Fibroblast of lung (primary cell): ENCODE measurements around the gene ARMC9. TPM values are rescaled to one million over a fixed set of nuclear protein-coding genes. Genes with fewer than 3 reads are reported as not detected.

Experiments
- DNase-seq, 2 donors: peaks; one replicate each; pipeline versions ENCODE4 v3.0.0 to v3.0.0-alpha.2; 2010; ENCODE audit warnings: low read depth in 2 of 2
- H2AFZ ChIP-seq: 2 replicates; pipeline ENCODE4 v1.5.1; 2012; ENCODE audit warnings: low read length, control low read depth, inconsistent platforms
- H3K27ac ChIP-seq: 2 replicates; pipeline ENCODE4 v1.5.1; 2011; ENCODE audit warnings: low read length, control low read depth; ENCODE audit not compliant: insufficient read depth
- H3K27me3 ChIP-seq: 2 replicates; pipeline ENCODE4 v1.5.1; 2011; ENCODE audit warnings: mild to moderate bottlenecking, low read length; ENCODE audit not compliant: control insufficient read depth, insufficient read depth
- H3K36me3 ChIP-seq: 2 replicates; pipeline ENCODE4 v1.5.1; 2011; ENCODE audit warnings: low read length; ENCODE audit not compliant: control insufficient read depth, insufficient read depth
- H3K4me1 ChIP-seq: 2 replicates; pipeline ENCODE4 v1.5.1; 2011; ENCODE audit warnings: low read length; ENCODE audit not compliant: control insufficient read depth, insufficient read depth; ENCODE audit errors: extremely low read depth
- H3K4me2 ChIP-seq: 2 replicates; pipeline ENCODE4 v1.5.1; 2011; ENCODE audit warnings: low read length, control low read depth; ENCODE audit not compliant: insufficient read depth; ENCODE audit errors: extremely low read depth
- H3K4me3 ChIP-seq, 4 experiments: fragments of 200-600 bp in 1 of 4; sonication (generic) in 1 of 4; replicated peaks in 1 of 4; 2 replicates each; pipeline ENCODE4 v1.5.1; 2011 to 2016; ENCODE audit warnings: low read length in 4 of 4, low read depth in 3 of 4, mild to moderate bottlenecking in 3 of 4, control low read depth in 2 of 4, inconsistent platforms in 1 of 4, mixed read lengths in 1 of 4; ENCODE audit not compliant: insufficient read depth in 1 of 4; ENCODE audit errors: control extremely low read depth in 1 of 4
- H3K79me2 ChIP-seq: 2 replicates; pipeline ENCODE4 v1.5.1; 2012; ENCODE audit warnings: mild to moderate bottlenecking, low read length, inconsistent platforms; ENCODE audit not compliant: control insufficient read depth, insufficient read depth
- H3K9ac ChIP-seq: 2 replicates; pipeline ENCODE4 v1.5.1; 2011; ENCODE audit warnings: mild to moderate bottlenecking, low read length, control low read depth; ENCODE audit not compliant: insufficient read depth
- H3K9me3 ChIP-seq: 2 replicates; pipeline ENCODE4 v1.5.1; 2012; ENCODE audit warnings: low read depth, low read length; ENCODE audit not compliant: control insufficient read depth, insufficient read depth
- H4K20me1 ChIP-seq: 2 replicates; pipeline ENCODE4 v1.5.1; 2011; ENCODE audit warnings: low read length; ENCODE audit not compliant: control insufficient read depth, insufficient read depth; ENCODE audit errors: extremely low read depth
- CTCF ChIP-seq, 2 donors: IDR thresholded peaks in 1 of 2; conservative IDR thresholded peaks in 1 of 2; 1 replicate in 1 of 2; 2 replicates in 1 of 2; pipeline ENCODE4 v1.5.1; 2011 to 2012; ENCODE audit warnings: low read length in 2 of 2, control low read depth in 1 of 2, inconsistent platforms in 1 of 2, low read depth in 1 of 2, mild to moderate bottlenecking in 1 of 2
- EZH2 ChIP-seq: IDR thresholded peaks from 2 replicates; pipeline ENCODE4 v1.5.1; 2012; ENCODE audit warnings: low read length, control low read depth, mild to moderate bottlenecking; ENCODE audit errors: missing control alignments
- polyA plus RNA-seq, 2 donors: library from polyadenylated mRNA; depleted of rRNA in 1 of 2; stranded (reverse) in 1 of 2; unstranded in 1 of 2; fragments of >200 nt; gene quantifications; 2 replicates each; pipeline ENCODE4 v1.2.1, GENCODE V29; 2011 to 2012; ENCODE audit warnings: missing spikeins in 1 of 2
- total RNA-seq: library from RNA; depleted of rRNA; stranded (reverse); fragments of >200 nt; gene quantifications from 2 replicates; pipeline ENCODE4 v1.2.1, GENCODE V29; 2014

The ARMC9 gene
- total and polyA plus RNA-seq, 2 donors (not counting 1 experiment from before 2014, with no cell fraction given) = 68.4 to 153 TPM

- Histone ChIP-seq H3K27me3 (peaks cover 25% of the 10 kb centered on the region), H3K36me3 (no peaks in the 10 kb centered on the region), H3K4me2 (no peak overlapping the region), H2AFZ (no peak overlapping the region), H3K4me3 (no peak overlapping the region), H3K4me1 (no peaks in the 10 kb centered on the region), H3K79me2 (no peaks in the 10 kb centered on the region), H3K27ac (no peak overlapping the region), H4K20me1 (no peaks in the 10 kb centered on the region), H3K9ac (no peak overlapping the region), H3K9me3 (no peaks in the 10 kb centered on the region)
- TF ChIP-seq CTCF (conservative IDR thresholded peaks at IDR 0.05 in 1 of 2, IDR thresholded peaks at IDR 0.05 in 1 of 2; ENCODE audit: low read depth in 1 of 2, low read length in 2 of 2) (no peak), EZH2 (no peak)
- DNase-seq = no peak
These were observed 196.0 kb downstream of the ARMC9 start for GRCh38 chr2:231394211-231395141.

- H4K20me1 ChIP-seq = no peaks in the 10 kb centered on the region
- no peak within 1 kb of the TSS for H3K27ac ChIP-seq
- TF ChIP-seq CTCF (conservative IDR thresholded peaks at IDR 0.05 in 1 of 2, IDR thresholded peaks at IDR 0.05 in 1 of 2; ENCODE audit: low read depth in 1 of 2, low read length in 2 of 2) (no peak), EZH2 (peak; percentile 93)
- no peaks in the 10 kb centered on the region for H3K36me3 ChIP-seq
- H3K9me3 ChIP-seq = no peaks in the 10 kb centered on the region
- no peak within 1 kb of the TSS for H3K4me3 ChIP-seq
- H3K4me2 ChIP-seq = no peak within 1 kb of the TSS
- no peak for DNase-seq
- peaks cover 25% of the 10 kb centered on the region for H3K27me3 ChIP-seq
- H3K9ac ChIP-seq = no peak within 1 kb of the TSS
- no peaks in the 10 kb centered on the region for H3K4me1 ChIP-seq
- no peaks in the 10 kb centered on the region for H3K79me2 ChIP-seq
- H2AFZ ChIP-seq = no peak within 1 kb of the TSS
These were observed 197.0 kb downstream of the ARMC9 start, which contains the start of gene B3GNT7 for GRCh38 chr2:231395188-231396057. Gene B3GNT7, plus strand, starts transcription at chr2:231395710. Its CDS starts 94 bp downstream, at chr2:231395804.
